SK-N-SH (cell line): ENCODE measurements around the gene SMLR1. TPM values are rescaled to one million over a fixed set of nuclear protein-coding genes. Genes with fewer than 3 reads are reported as not detected.

Experiments
- CTCF ChIA-PET: fragments of 300-600, 350-600 bp; formaldehyde crosslinking; extraction: SDS; loops from one replicate; lab custom pipeline; 2021; lab: Yijun Ruan, JAX
- POLR2A ChIA-PET: fragments of 350-600 bp; sonication (Branson Sonifier 250); formaldehyde crosslinking; extraction: SDS; loops from one replicate; lab custom pipeline; 2020; ENCODE audit warnings: antibody characterized with exemption, inconsistent platforms; lab: Yijun Ruan, JAX
- DNase-seq: peaks from one replicate; pipeline ENCODE4 v3.0.0; 2012
- H2AFZ ChIP-seq: fragments of 200-600 bp; sonication (generic); 2 replicates; pipeline ENCODE4 v1.8.1; 2016; ENCODE audit warnings: antibody characterized with exemption, mild to moderate bottlenecking, low read depth
- H3F3A ChIP-seq: fragments of 200-600 bp; sonication (generic); replicated peaks from 2 replicates; pipeline ENCODE3; 2016; ENCODE audit warnings: antibody characterized with exemption, mild to moderate bottlenecking; ENCODE audit not compliant: insufficient read depth
- H3K27ac ChIP-seq, 2 experiments: fragments of 200-500 bp in 1 of 2; fragments of 200-600 bp in 1 of 2; sonication (Bioruptor generic) in 1 of 2; sonication (generic), shearing (Covaris generic) in 1 of 2; 2 replicates each; pipeline versions ENCODE4 v1.5.1 to v1.6.1; 2014 to 2016; ENCODE audit warnings: low read depth in 2 of 2, inconsistent platforms in 1 of 2, low read length in 1 of 2, mild to moderate bottlenecking in 1 of 2, mixed read lengths in 1 of 2
- H3K27me3 ChIP-seq: fragments of 200-600 bp; sonication (generic), shearing (Covaris generic); 2 replicates; pipeline ENCODE4 v1.6.1; 2016; ENCODE audit warnings: mixed run types; ENCODE audit not compliant: insufficient read depth
- H3K36me3 ChIP-seq, 2 experiments: fragments of 200-500 bp in 1 of 2; fragments of 200-600 bp in 1 of 2; sonication (Bioruptor generic) in 1 of 2; sonication (generic) in 1 of 2; replicated peaks in 1 of 2; 2 replicates each; pipeline versions ENCODE3 to v1.5.1; 2014 to 2016; ENCODE audit warnings: low read length in 1 of 2, mild to moderate bottlenecking in 1 of 2; ENCODE audit not compliant: insufficient read depth in 2 of 2, control insufficient read depth in 1 of 2
- H3K4me1 ChIP-seq, 2 experiments: fragments of 200-500 bp in 1 of 2; fragments of 200-600 bp in 1 of 2; sonication (Bioruptor generic) in 1 of 2; sonication (generic), shearing (Covaris generic) in 1 of 2; 2 replicates each; pipeline versions ENCODE4 v1.5.1 to v1.6.1; 2014 to 2016; ENCODE audit warnings: low read depth in 1 of 2, low read length in 1 of 2, mixed run types in 1 of 2; ENCODE audit not compliant: insufficient read depth in 2 of 2, control insufficient read depth in 1 of 2
- H3K4me2 ChIP-seq: fragments of 200-600 bp; sonication (generic), shearing (Covaris generic); 2 replicates; pipeline ENCODE4 v1.6.1; 2017; ENCODE audit warnings: mixed run types
- H3K4me3 ChIP-seq, 2 experiments: fragments of 200-500 bp in 1 of 2; fragments of 200-600 bp in 1 of 2; sonication (Bioruptor generic) in 1 of 2; sonication (generic), shearing (Covaris generic) in 1 of 2; 2 replicates each; pipeline versions ENCODE4 v1.5.1 to v1.8.1; 2014 to 2016; ENCODE audit warnings: low read depth in 2 of 2, inconsistent platforms in 1 of 2, low read length in 1 of 2, mild to moderate bottlenecking in 1 of 2, mixed read lengths in 1 of 2, moderate library complexity in 1 of 2
- H3K79me2 ChIP-seq: fragments of 200-600 bp; sonication (generic); 2 replicates; pipeline ENCODE4 v1.8.1; 2017; ENCODE audit warnings: mild to moderate bottlenecking; ENCODE audit not compliant: insufficient read depth
- H3K9ac ChIP-seq: fragments of 200-600 bp; sonication (generic); 2 replicates; pipeline ENCODE4 v1.6.1; 2017; ENCODE audit warnings: mixed run types
- H3K9me2 ChIP-seq: fragments of 200-600 bp; sonication (generic); 2 replicates; pipeline ENCODE4 v1.6.1; 2017; ENCODE audit warnings: mixed run types
- H3K9me3 ChIP-seq: fragments of 200-600 bp; sonication (generic); 2 replicates; pipeline ENCODE4 v1.6.1; 2017; ENCODE audit warnings: mixed run types, mild to moderate bottlenecking, moderate library complexity
- H4K20me1 ChIP-seq: fragments of 200-600 bp; sonication (generic); 2 replicates; pipeline ENCODE4 v1.6.1; 2017; ENCODE audit warnings: mild to moderate bottlenecking, mixed run types; ENCODE audit not compliant: insufficient read depth
- CHD2 ChIP-seq: fragments of 150-350 bp; IDR thresholded peaks from 2 replicates; pipeline ENCODE4 v1.6.1; 2018; ENCODE audit warnings: low read length; ENCODE audit not compliant: partially characterized antibody
- CTCF ChIP-seq: fragments of 200-600 bp; sonication (generic); IDR thresholded peaks from 2 replicates; pipeline ENCODE4 v1.6.1; 2017; ENCODE audit warnings: antibody characterized with exemption, mild to moderate bottlenecking, moderate library complexity
- ELF1 ChIP-seq: IDR thresholded peaks from 2 replicates; pipeline ENCODE4 v1.4.0; 2012
- EP300 ChIP-seq, 2 experiments: IDR thresholded peaks; 2 replicates each; pipeline versions ENCODE4 v1.4.0 to v1.6.1; 2012; ENCODE audit warnings: borderline replicate concordance in 1 of 2, low read depth in 1 of 2, low read length in 1 of 2
- EZH2phosphoT487 ChIP-seq: fragments of 200-600 bp; sonication (generic); IDR thresholded peaks from 2 replicates; pipeline ENCODE4 v1.6.1; 2017; ENCODE audit warnings: low read depth, mixed run types, mild to moderate bottlenecking, antibody characterized with exemption, moderate library complexity, borderline replicate concordance
- FOSL2 ChIP-seq: IDR thresholded peaks from 2 replicates; pipeline ENCODE4 v1.4.0; 2012; ENCODE audit warnings: low read depth, mild to moderate bottlenecking, moderate library complexity, borderline replicate concordance
- GABPA ChIP-seq: IDR thresholded peaks from 2 replicates; pipeline ENCODE4 v1.4.0; 2012; ENCODE audit warnings: low read depth, mild to moderate bottlenecking
- MEF2A ChIP-seq: IDR thresholded peaks from 2 replicates; pipeline ENCODE4 v1.4.0; 2012; ENCODE audit warnings: low read depth, borderline replicate concordance
- NRF1 ChIP-seq: IDR thresholded peaks from 2 replicates; pipeline ENCODE4 v1.6.1; 2012; ENCODE audit warnings: low read depth, mild to moderate bottlenecking, low read length
- POLR2AphosphoS5 ChIP-seq: IDR thresholded peaks from 2 replicates; pipeline ENCODE4 v1.6.1; 2012; ENCODE audit warnings: low read depth, low read length
- RAD21 ChIP-seq: IDR thresholded peaks from 2 replicates; pipeline ENCODE4 v1.6.1; 2012; ENCODE audit warnings: mild to moderate bottlenecking, low read length
- RCOR1 ChIP-seq: fragments of 150-350 bp; IDR thresholded peaks from 2 replicates; pipeline ENCODE4 v1.6.1; 2017; ENCODE audit warnings: antibody characterized with exemption, low read length
- REST ChIP-seq: IDR thresholded peaks from 2 replicates; pipeline ENCODE4 v1.6.1; 2012; ENCODE audit warnings: mild to moderate bottlenecking, low read depth, low read length, moderate library complexity
- RFX5 ChIP-seq: IDR thresholded peaks from 2 replicates; pipeline ENCODE4 v1.6.1; 2012; ENCODE audit warnings: mild to moderate bottlenecking, improper control_type of control experiment, low read length
- SMC3 ChIP-seq: IDR thresholded peaks from 2 replicates; pipeline ENCODE4 v1.6.1; 2012; ENCODE audit warnings: low read depth, low read length, improper control_type of control experiment
- TCF12 ChIP-seq: IDR thresholded peaks from 2 replicates; pipeline ENCODE4 v1.4.0; 2012
- ZBTB33 ChIP-seq: IDR thresholded peaks from 2 replicates; pipeline ENCODE4 v1.4.0; 2012; ENCODE audit warnings: low read depth, borderline replicate concordance
- WGBS: methylation state at CpG from one replicate; pipeline ENCODE4 v1.1.6; 2017; ENCODE audit warnings: low lambda C conversion rate; 5-methylcytosine and 5-hydroxymethylcytosine counted together
- polyA plus RNA-seq, 3 experiments: library from polyadenylated mRNA; depleted of rRNA; stranded (reverse); fragments of >200 nt; gene quantifications; 2 replicates each; pipeline ENCODE4 v1.2.3, GENCODE V29; 2012
- TF ChIP-seq, protein P1 (sequence below): IDR thresholded peaks from 2 replicates; pipeline ENCODE4; 2012
- TF ChIP-seq, protein P2 (sequence below): IDR thresholded peaks from 2 replicates; pipeline ENCODE4 v1.4.0; 2012; ENCODE audit warnings: low read depth, borderline replicate concordance

SMLR1 gene
- polyA plus RNA-seq, 1 of the 3 experiments (the other 2 are of a cell fraction), result 0.03 TPM

DNA sequence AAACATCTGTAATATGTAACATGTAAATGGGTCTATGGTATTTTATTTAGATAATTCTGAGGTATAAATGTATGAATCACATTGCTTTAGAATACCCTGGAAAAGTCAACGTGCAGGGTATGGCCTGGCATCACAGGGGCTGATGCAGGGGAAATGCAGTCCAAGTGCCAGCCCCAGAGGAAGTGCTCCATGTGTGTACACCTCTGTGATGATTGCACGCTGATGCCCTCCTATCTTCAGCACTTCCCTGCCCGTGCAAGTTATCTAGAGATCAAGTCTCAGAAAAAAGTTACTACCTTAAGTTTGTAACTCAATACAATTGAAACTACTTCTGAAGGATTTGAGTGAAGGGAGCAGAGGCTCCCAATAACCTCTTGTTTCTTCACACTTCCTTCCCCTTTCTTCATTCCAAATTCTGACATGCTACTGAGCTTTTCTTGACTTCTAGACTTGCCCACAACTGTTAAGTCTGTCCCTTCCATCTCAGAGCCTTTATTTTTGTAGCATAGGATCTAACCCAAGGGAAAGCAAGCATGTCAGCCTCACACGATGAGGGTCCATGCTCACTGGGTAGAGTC lies 2.2 kb downstream of the SMLR1 start:
- no peak overlapping the region for H3K4me2 ChIP-seq
- POLR2A ChIA-PET, result no interaction called here
- TF ChIP-seq EP300 (IDR thresholded peaks at IDR 0.05; ENCODE audit: borderline replicate concordance in 1 of 2, low read depth in 1 of 2, low read length in 1 of 2), result no peak
- H3K9ac ChIP-seq, result no peak overlapping the region
- no peak overlapping the region for H3K4me3 ChIP-seq
- H3K27me3 ChIP-seq, result no peaks in the 10 kb centered on the region
- no peaks in the 10 kb centered on the region for H3K9me3 ChIP-seq
- WGBS, result 46% methylated on average over 4 of the region's 4 CpGs
- no peak overlapping the region for H2AFZ ChIP-seq
- H3K27ac ChIP-seq, result no peak overlapping the region
- H3K36me3 ChIP-seq, result no peaks in the 10 kb centered on the region
- H3F3A ChIP-seq, result no peaks in the 10 kb centered on the region
- CTCF ChIA-PET, result no interaction called here
- DNase-seq, result no peak
- no peaks in the 10 kb centered on the region for H3K79me2 ChIP-seq
- H3K9me2 ChIP-seq, result no peaks in the 10 kb centered on the region
- no peaks in the 10 kb centered on the region for H3K4me1 ChIP-seq
- no peaks in the 10 kb centered on the region for H4K20me1 ChIP-seq

GRCh38 chr6:130831607-130832006 lies 4.4 kb downstream of the SMLR1 start:
- 44% methylated on average over 5 of the region's 5 CpGs for WGBS
- H3K4me1 ChIP-seq, result no peaks in the 10 kb centered on the region
- H3K9me2 ChIP-seq, result no peaks in the 10 kb centered on the region
- no peak overlapping the region for H3K4me3 ChIP-seq
- H2AFZ ChIP-seq, result peak overlapping the region; percentile 31; the same call in 1 of the 2 replicates
- POLR2A ChIA-PET, result no interaction called here
- H3F3A ChIP-seq, result no peaks in the 10 kb centered on the region
- H3K27me3 ChIP-seq, result no peaks in the 10 kb centered on the region
- no peaks in the 10 kb centered on the region for H4K20me1 ChIP-seq
- H3K79me2 ChIP-seq, result no peaks in the 10 kb centered on the region
- no peak for DNase-seq
- no peaks in the 10 kb centered on the region for H3K9me3 ChIP-seq
- no peaks in the 10 kb centered on the region for H3K36me3 ChIP-seq
- CTCF ChIA-PET, result no interaction called here
- H3K27ac ChIP-seq, result no peak overlapping the region
- H3K9ac ChIP-seq, result no peak overlapping the region
- H3K4me2 ChIP-seq, result no peak overlapping the region
- TF ChIP-seq FOSL2, result no peak
- TF ChIP-seq MEF2A, result no peak
- peak; percentile 10; the same call in 1 of the 2 replicates for TF ChIP-seq TCF12
- TF ChIP-seq REST, result no peak
- no peak for TF ChIP-seq SMC3
- TF ChIP-seq NRF1, result no peak
- TF ChIP-seq EZH2phosphoT487, result no peak
- TF ChIP-seq, protein P1, sequence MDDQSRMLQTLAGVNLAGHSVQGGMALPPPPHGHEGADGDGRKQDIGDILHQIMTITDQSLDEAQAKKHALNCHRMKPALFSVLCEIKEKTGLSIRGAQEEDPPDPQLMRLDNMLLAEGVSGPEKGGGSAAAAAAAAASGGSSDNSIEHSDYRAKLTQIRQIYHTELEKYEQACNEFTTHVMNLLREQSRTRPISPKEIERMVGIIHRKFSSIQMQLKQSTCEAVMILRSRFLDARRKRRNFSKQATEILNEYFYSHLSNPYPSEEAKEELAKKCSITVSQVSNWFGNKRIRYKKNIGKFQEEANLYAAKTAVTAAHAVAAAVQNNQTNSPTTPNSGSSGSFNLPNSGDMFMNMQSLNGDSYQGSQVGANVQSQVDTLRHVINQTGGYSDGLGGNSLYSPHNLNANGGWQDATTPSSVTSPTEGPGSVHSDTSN, result peak; percentile 2; the same call in 1 of the 2 replicates
- TF ChIP-seq CHD2, result no peak
- no peak for TF ChIP-seq RAD21
- TF ChIP-seq ELF1, result no peak
- TF ChIP-seq ZBTB33, result no peak
- TF ChIP-seq, protein P2, sequence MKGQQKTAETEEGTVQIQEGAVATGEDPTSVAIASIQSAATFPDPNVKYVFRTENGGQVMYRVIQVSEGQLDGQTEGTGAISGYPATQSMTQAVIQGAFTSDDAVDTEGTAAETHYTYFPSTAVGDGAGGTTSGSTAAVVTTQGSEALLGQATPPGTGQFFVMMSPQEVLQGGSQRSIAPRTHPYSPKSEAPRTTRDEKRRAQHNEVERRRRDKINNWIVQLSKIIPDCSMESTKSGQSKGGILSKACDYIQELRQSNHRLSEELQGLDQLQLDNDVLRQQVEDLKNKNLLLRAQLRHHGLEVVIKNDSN, result no peak
- TF ChIP-seq CTCF, result no peak
- no peak for TF ChIP-seq POLR2AphosphoS5
- 0 out of 4 replicates have a peak, but pooled peaks of 1 of the 2 experiments have one; percentile 13 for TF ChIP-seq EP300 (IDR thresholded peaks at IDR 0.05; ENCODE audit: borderline replicate concordance in 1 of 2, low read depth in 1 of 2, low read length in 1 of 2)
- TF ChIP-seq RCOR1, result no peak
- no peak for TF ChIP-seq RFX5
- TF ChIP-seq GABPA, result no peak
